Right forelimb (tissue), 1 donor: ENCODE results near the gene RHEB.
A peak's percentile ranks its signal among the peaks of the same experiment; 100 is the strongest.

Experiments
- DNase-seq: peaks from one replicate; pipeline ENCODE4 v3.0.0-alpha.2; 2018

RHEB gene

GRCh38 chr7:151465169-151465568, 54.5 kb downstream of the RHEB start:
- DNase-seq = no peak

DNA sequence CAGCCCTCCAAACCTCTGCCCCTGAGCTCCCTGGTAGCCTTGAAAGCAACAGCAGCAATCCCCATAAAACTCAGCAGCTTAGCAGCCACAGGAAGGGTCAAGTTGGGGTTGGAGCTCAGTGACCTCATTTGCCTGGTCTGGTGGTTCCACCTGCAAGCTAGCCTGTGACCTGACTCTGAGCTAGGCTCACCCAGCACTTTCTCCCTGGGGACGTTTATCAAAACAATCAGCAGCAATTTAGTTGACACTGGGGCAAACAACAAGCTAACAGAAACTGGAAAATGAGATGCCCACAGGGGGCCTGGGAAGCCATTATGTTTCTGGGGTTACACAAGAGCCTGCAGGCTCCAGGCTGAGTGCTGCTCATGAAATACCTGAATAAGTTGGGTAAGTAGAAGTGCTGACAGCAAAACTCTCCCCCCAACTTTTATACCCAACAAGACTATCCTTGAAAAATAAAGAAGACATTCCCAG, 57.4 kb downstream of the RHEB start:
- no peak for DNase-seq

DNA sequence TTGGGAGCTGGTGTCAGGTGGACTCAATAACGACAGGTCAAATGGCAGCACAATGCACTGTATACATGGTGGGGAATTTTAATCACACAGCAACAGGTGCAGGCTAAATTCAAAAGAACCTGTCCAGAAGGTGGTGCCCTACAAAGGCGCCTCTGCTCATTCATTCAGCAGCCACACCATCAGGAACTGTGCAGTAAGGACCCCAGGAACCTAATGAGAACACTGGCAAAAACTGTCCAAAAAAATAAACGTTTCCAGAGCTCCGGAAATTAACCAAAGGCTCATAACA, 57.8 kb downstream of the RHEB start:
- no peak for DNase-seq

DNA sequence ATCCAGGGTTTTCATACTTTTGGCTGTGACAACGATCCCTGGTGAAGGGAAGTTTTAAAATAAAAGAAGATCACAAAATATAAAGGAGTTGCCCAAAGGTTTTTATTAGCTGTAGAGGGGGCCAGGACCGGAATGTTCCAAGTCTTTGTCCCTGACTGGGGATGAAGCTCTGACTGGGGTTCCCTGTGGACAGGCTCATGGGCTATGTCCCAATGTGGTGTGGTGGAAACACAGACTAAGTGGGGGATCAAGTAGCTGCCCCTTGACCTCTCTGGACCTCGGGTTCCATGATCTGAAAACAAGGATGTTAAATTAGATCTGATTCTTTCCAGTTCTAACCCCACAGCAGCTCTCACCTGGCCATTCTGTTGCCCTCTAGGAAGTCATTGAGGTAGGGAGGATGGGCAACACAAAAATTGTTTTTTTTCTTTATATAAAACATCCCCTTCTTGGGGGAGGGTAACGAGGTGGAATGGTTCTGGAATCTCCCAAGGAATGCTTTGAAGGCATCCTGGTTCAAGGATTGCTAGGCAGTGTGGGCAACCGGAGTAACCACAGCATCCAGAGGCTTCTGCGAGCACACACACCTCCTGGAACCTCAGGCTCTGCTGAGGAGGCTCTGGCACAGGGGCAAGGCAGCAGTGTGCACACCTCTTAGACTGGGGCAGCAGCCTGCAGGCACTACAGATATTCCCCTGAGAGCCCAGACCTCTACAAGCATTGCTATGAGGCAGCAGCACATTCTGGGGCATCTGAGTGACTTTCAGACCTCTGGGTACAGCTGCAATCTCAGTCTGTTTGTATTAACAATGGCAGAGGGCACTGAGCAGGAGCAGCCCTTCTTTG, 58.4 kb downstream of the RHEB start:
- DNase-seq = no peak

- no peak for DNase-seq
Observed at GRCh38 chr7:151460474-151460855, 59.2 kb downstream of the RHEB start.

DNA sequence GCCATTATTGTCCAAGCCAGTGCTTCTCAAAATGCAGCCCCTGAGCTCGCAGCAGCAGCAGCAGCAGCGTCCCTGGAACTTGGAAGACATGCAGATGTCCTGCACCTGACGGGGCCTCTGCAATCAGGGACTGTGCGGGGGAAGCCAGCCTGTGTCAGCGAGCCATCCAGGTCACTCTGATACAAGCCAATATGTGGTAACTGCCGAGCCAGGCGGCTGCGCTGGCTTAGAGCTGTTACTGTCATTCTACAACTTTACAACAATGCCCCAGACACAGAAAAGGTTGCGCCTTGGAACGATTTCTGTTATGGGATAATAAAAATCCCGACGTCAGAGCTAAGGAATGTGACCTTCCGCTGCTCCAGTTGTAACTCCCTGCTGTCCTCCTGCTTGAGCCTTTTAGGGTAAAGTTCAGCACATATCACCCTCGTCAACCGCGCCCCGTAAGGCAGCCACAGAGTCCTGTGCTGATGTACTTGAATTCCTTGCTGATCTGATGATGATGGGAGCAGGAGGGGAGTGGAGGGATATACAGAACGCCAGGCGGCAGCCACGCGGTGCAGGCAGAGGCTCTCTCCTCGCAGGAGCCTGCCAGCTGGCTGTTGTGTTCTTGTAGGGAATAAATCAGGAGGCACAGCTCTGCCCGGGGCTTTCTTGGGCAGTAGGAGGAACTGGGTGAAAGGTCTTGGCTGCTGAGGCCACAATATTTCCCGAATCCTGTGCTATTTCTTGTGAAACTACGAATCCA, 59.8 kb downstream of the RHEB start:
- DNase-seq = peak; percentile 86

- DNase-seq = no peak
Observed at GRCh38 chr7:151457534-151457933, 62.2 kb downstream of the RHEB start.

GRCh38 chr7:151456782-151457181, 62.9 kb downstream of the RHEB start:
- no peak for DNase-seq

GRCh38 chr7:151456276-151456675, 63.4 kb downstream of the RHEB start:
- no peak for DNase-seq

DNA sequence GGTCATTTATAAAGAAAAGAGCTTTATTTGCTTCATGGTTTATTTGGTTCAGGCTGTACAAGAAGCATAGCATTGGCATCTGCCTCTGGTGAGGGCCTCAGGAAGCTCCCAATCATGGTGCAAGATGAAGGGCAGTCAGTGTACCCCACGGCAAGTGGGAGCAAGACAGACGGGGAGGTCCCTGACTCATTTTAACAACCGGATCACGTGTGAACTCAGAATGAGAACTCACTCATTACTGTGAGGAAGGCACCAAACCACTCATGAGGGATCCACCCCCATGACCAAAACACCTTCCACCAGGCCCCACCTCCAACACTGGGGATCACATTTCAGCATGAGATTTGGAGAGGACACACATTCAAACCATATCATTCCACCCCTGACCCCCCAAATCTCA, 64.0 kb downstream of the RHEB start:
- DNase-seq = no peak

GRCh38 chr7:151454932-151455530, 64.7 kb downstream of the RHEB start:
- no peak for DNase-seq

- no peak for DNase-seq
Observed at GRCh38 chr7:151454305-151454704, 65.4 kb downstream of the RHEB start.

DNA sequence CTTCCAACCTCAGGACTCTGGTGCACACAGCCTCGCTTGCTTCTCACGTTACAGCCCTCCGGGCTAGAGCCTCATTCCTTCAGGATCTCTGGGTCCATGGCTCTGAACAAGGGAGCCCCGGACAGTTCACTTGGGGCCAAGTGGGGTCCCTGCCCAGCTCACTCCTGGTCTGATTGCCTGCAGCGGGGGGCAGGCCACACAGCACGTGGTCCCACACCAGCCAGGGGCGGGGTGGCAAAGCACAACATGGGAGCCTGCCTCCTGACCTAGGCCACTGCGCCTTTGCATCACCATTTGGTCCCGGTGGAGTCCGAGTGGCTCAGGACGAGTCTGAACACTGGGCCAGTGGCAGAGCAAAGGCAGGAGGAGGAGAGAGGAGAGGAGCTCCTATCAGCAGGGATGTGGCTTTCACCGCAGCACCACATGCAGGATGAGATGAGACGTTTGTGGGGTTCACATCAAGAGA, 66.3 kb downstream of the RHEB start:
- no peak for DNase-seq

DNA sequence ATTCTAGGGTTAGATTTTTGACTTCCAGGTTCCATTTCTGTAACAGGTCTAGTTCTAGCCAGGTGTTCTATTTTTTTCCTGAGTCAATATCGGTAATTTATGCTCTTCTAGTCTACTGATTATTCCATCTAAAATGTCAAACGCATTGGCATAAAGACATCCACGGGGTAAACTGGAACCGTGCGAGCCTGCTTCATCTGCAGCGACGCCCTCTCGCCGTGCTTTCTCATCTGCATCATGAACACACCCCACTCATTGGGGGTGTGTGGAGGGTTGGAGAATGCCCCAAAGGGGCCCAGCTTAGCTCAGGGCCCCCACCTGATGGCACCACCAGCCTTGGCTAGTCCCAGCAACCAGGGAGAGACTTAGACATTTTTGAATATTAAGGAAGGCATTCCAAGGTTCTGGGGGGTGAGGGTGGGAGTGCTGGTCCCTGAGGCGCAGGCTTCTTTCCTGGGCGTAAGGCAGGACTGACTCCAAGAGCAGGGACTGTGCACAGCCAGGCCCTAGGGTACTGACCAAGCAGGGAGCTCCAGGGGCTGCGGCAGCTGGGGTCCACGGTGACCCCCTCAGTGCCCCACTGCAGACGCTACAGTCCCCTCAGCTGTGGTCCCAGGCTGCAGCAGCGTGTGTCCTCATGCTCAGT, 66.9 kb downstream of the RHEB start:
- no peak for DNase-seq

DNA sequence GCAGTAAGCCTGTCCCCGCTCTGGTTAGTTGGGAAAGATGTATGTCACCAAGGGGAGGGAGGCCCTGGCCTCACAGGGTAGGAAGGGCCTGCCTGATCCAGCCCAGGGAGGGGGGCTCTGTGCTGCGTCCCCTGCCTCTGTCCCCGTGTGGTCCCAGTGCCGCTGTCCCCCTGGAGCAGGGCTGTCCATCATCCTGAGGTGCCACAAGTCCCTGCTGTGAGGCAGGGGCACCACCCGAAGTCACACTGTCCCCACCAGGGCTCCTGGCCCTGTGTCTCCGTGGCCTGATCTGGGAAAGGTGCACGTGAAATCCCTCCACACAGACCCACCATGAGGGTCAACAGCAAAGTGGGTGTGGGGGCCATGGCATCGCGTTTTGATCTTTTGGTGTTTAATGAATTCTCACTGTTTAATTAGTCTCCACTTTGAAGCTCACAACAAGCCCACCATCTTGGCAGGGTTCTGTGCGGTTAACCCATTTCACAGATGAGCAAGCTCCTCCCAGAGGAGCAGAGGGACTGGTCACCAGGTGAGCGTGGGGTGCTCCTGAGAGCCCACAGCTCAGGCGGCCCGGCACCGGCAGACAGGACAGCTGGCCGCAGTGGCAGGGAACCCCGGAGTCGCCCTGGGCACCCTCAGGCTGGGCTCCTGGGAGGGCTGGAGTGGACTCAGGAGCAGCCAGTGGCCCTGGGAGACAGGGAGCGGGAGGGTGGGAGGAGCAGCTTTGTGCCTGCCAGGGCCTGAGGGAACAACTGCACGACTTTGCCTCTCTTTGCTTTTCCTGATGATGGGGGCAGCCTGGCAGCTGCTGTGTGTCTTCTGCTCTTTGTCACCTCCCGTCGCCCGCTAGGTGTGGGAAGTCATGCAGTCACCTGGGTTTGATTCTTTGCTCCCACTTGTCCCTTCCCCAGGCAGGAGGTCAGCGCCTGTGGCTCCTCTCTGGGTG, 67.8 kb downstream of the RHEB start:
- DNase-seq = no peak

GRCh38 chr7:151451156-151451555, 68.5 kb downstream of the RHEB start:
- DNase-seq = peak; percentile 37

DNA sequence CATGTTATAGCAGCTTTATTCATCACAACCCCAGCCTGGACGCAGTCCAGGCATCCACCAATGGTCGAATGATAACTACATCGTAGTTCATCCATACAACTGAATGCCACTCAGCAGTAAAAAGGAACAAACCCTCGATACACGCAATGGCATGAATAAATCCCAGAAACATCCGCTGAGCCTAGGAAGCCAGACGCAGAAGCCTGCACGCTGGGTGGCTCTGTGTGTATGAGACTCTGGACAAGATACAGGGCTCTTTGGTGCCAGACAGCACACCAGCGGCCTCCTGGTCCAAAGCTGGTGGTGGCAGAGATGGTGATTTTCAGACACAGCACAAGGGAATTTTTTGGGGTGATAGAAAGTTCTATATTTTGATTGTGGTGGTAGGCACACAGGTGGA, 69.7 kb downstream of the RHEB start:
- no peak for DNase-seq

DNA sequence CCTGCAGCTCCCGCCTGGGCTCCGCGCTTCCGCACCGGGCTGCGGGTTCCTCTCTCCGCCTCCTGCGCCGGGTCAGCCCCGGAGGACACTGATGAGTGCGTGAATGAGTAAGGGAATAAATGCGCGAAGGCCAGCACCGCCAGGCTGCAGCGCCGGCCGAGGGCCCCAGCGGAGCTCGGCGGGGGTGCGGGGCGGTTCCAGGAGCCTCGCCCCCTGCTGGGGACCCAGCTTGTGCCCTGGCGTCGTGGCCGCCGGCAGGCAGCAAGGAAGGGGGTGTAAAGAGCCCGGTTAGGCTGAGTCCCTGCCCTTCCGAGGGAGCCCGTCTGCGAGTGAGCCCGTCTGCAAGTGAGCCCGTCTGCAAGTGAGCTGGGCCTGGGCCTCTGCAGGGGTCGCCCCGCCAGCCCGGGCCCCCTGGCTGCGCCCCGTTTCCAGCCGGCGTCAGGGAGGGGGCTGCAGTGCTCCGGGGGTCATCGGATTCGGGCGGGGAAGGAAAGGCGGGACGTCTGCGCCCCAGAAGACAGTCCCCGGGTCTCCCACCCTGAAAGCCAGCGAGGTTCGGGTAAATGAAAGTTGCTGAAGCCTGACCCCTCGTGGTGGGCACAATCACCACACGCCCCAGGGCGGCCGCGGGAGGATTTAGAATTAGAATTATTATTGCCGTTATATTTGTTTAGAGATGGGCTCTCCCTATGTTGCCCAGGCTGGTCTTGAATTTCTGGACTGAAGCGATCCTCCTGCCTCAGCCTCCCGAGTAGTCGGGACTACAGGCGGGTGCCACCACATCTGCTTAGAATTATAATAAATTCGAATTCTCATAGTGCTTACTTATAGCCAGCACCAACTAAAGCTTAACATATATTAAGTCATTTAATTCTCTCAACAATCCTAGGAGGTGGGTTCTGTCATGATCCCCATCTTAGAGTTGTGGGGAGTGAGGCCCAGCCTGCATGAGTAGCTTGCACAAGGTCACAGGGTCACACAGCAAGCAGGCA, 71.1 kb downstream of the RHEB start:
- DNase-seq = peak; percentile 90

DNA sequence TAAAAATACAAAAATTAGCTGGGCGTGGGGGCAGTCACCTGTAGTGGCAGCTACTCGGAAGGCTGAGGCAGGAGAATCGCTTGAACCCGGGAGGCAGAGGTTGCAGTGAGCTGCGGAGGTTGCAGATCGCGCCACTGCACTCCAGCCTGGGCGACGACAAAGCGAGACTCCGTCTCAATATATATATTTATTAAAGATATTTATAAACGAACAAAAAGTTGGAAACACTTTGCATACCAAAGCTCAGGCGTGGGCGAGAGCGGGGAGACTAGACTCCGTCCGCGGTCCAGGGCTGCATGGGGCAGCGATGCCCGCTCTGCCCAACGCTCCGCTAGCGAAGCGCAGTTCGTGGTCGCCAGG, 71.8 kb downstream of the RHEB start:
- DNase-seq = no peak

GRCh38 chr7:151447312-151447711, 72.4 kb downstream of the RHEB start:
- no peak for DNase-seq

DNA sequence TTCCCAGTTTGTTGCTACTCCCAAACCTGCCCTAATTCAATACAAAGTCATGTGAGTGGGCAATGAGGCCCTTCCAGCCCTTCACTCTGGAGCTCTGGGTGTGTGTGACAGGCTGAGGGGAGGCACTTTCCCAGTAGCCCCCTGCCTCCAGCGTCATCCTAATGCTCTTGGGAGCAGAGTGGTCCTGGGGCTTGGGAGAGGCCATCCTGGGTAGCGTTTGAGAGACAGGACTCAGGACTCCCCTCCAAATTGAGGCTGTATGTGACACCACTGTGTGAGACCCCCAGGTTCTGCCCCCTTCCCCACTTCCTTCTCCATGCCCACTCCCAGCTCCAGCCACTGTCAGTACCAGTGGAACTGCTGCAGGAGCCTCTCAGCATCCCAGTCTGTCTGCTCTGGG, 73.3 kb downstream of the RHEB start:
- no peak for DNase-seq
